IMR-90 (cell line): ENCODE measurements around the gene BTRC. TPM values are rescaled to one million over a fixed set of nuclear protein-coding genes. Genes with fewer than 3 reads are reported as not detected.

Experiments
- ATAC-seq: fragments of 200-7000 bp; cut with Tn5 transposase; 2 replicates; pipeline ENCODE4 v1.9.1; 2020; ENCODE audit warnings: low read depth, mild to moderate bottlenecking, moderate library complexity
- BruUV-seq: library from RNA; stranded (reverse); fragments of 400-500 nt; replicated peaks from 2 replicates; lab custom pipeline; 2021; lab: Mats Ljungman, UMichigan
- CTCF ChIA-PET: fragments of 300-600 bp; formaldehyde crosslinking; extraction: SDS; loops from one replicate; lab custom pipeline; 2021; ENCODE audit warnings: antibody characterized with exemption; lab: Yijun Ruan, JAX
- POLR2A ChIA-PET: fragments of 300-600 bp; sonication (Branson Sonifier 250); formaldehyde crosslinking; loops from one replicate; lab custom pipeline; 2022; ENCODE audit warnings: antibody characterized with exemption; ENCODE audit not compliant: unreplicated experiment; lab: Charles Lee
- DNase-seq: peaks from one replicate; pipeline ENCODE4 v3.0.0; 2013
- H2AFZ ChIP-seq: replicated peaks from 2 replicates; pipeline ENCODE3; 2013; ENCODE audit warnings: low read length, mild to moderate bottlenecking; ENCODE audit not compliant: poor library complexity
- H2AK5ac ChIP-seq: 2 replicates; pipeline ENCODE4 v1.6.1; 2013; ENCODE audit warnings: low read depth, low read length, inconsistent platforms
- H2AK9ac ChIP-seq: replicated peaks from 2 replicates; pipeline ENCODE3; 2013; ENCODE audit warnings: mild to moderate bottlenecking, low read depth, low read length, moderate library complexity; ENCODE audit not compliant: poor library complexity
- H2BK120ac ChIP-seq: 2 replicates; pipeline ENCODE4 v1.6.1; 2013; ENCODE audit warnings: low read depth, low read length, inconsistent platforms
- H2BK15ac ChIP-seq: 3 replicates; pipeline ENCODE4 v1.6.1; 2013; ENCODE audit warnings: low read depth, low read length, inconsistent platforms
- H2BK20ac ChIP-seq: 2 replicates; pipeline ENCODE4 v1.6.1; 2013; ENCODE audit warnings: low read depth, mild to moderate bottlenecking, inconsistent platforms, low read length, moderate library complexity
- H2BK5ac ChIP-seq: 2 replicates; pipeline ENCODE4 v1.6.1; 2013; ENCODE audit warnings: mild to moderate bottlenecking, low read depth, low read length, inconsistent platforms; ENCODE audit not compliant: poor library complexity, severe bottlenecking
- H3K14ac ChIP-seq: replicated peaks from 2 replicates; pipeline ENCODE4 v1.6.1; 2013; ENCODE audit warnings: low read depth, low read length, inconsistent platforms
- H3K18ac ChIP-seq: 2 replicates; pipeline ENCODE4 v1.6.1; 2013; ENCODE audit warnings: low read depth, low read length, control low read depth
- H3K23ac ChIP-seq: 2 replicates; pipeline ENCODE4 v1.6.1; 2013; ENCODE audit warnings: low read depth, low read length, inconsistent platforms
- H3K27ac ChIP-seq: 2 replicates; pipeline ENCODE4 v1.5.1; 2013; ENCODE audit warnings: mild to moderate bottlenecking, control low read depth, low read length; ENCODE audit not compliant: insufficient read depth
- H3K27me3 ChIP-seq: 2 replicates; pipeline ENCODE4 v1.6.1; 2013; ENCODE audit warnings: low read length; ENCODE audit not compliant: control insufficient read depth, insufficient read depth
- H3K36me3 ChIP-seq: 2 replicates; pipeline ENCODE4 v1.6.1; 2013; ENCODE audit warnings: low read length, mixed read lengths; ENCODE audit not compliant: control insufficient read depth, insufficient read depth
- H3K4ac ChIP-seq: 2 replicates; pipeline ENCODE4 v1.6.1; 2013; ENCODE audit warnings: low read depth, low read length, inconsistent platforms
- H3K4me1 ChIP-seq: 2 replicates; pipeline ENCODE4 v1.6.1; 2013; ENCODE audit warnings: low read length, mixed read lengths; ENCODE audit not compliant: control insufficient read depth, insufficient read depth
- H3K4me2 ChIP-seq: 2 replicates; pipeline ENCODE4 v1.6.1; 2013; ENCODE audit warnings: low read depth, mild to moderate bottlenecking, control low read depth, low read length, moderate library complexity
- H3K4me3 ChIP-seq: 2 replicates; pipeline ENCODE4 v1.5.1; 2013; ENCODE audit warnings: low read depth, mild to moderate bottlenecking, control low read depth, low read length, moderate library complexity; ENCODE audit not compliant: insufficient read depth
- H3K56ac ChIP-seq: 2 replicates; pipeline ENCODE4 v1.6.1; 2013; ENCODE audit warnings: low read length, inconsistent platforms; ENCODE audit not compliant: insufficient read depth; ENCODE audit errors: extremely low read depth
- H3K79me1 ChIP-seq, 2 experiments: 2 replicates each; pipeline ENCODE4 v1.6.1; 2013; ENCODE audit warnings: low read length in 2 of 2, inconsistent platforms in 1 of 2, low read depth in 1 of 2
- H3K9ac ChIP-seq: 2 replicates; pipeline ENCODE4 v1.6.1; 2013; ENCODE audit warnings: low read depth, low read length, control low read depth
- H3K9me1 ChIP-seq: 2 replicates; pipeline ENCODE4 v1.6.1; 2013; ENCODE audit warnings: low read length, inconsistent platforms; ENCODE audit not compliant: insufficient read depth
- H3K9me3 ChIP-seq: 2 replicates; pipeline ENCODE4 v1.6.1; 2013; ENCODE audit warnings: low read length; ENCODE audit not compliant: control insufficient read depth, insufficient read depth
- H4K20me1 ChIP-seq: 2 replicates; pipeline ENCODE4 v1.6.1; 2013; ENCODE audit warnings: low read length, inconsistent platforms; ENCODE audit not compliant: insufficient read depth
- H4K5ac ChIP-seq: 2 replicates; pipeline ENCODE4 v1.6.1; 2013; ENCODE audit warnings: mild to moderate bottlenecking, low read depth, low read length, control low read depth
- H4K8ac ChIP-seq, 2 experiments: 2 replicates each; pipeline ENCODE4 v1.6.1; 2013; ENCODE audit warnings: low read depth in 2 of 2, low read length in 2 of 2, control low read depth in 1 of 2, inconsistent platforms in 1 of 2
- H4K91ac ChIP-seq: 2 replicates; pipeline ENCODE4 v1.6.1; 2013; ENCODE audit warnings: low read depth, low read length, inconsistent platforms; ENCODE audit not compliant: insufficient read depth
- BHLHE40 ChIP-seq: fragments of 150-350 bp; IDR thresholded peaks from 2 replicates; pipeline ENCODE4 v1.6.1; 2016; ENCODE audit warnings: mild to moderate bottlenecking, low read depth, low read length
- CTCF ChIP-seq: conservative IDR thresholded peaks from 2 replicates; pipeline ENCODE4 v1.5.1; 2012; ENCODE audit warnings: mild to moderate bottlenecking, low read depth, low read length, improper control_type of control experiment
- MXI1 ChIP-seq: IDR thresholded peaks from 2 replicates; pipeline ENCODE4 v1.6.1; 2012; ENCODE audit warnings: low read depth, mild to moderate bottlenecking, low read length, moderate library complexity, borderline replicate concordance
- RFX5 ChIP-seq: IDR thresholded peaks from 2 replicates; pipeline ENCODE4 v1.8.0; 2012; ENCODE audit warnings: low read depth, mild to moderate bottlenecking, low read length, moderate library complexity
- WGBS, 2 experiments: methylation state at CpG; one replicate each; pipeline versions ENCODE4 v1.1.5 to v1.1.7; 2013; ENCODE audit warnings: missing lambda C conversion rate in 2 of 2; ENCODE audit not compliant: insufficient read length in 1 of 2; ENCODE audit errors: extremely low coverage in 2 of 2; 5-methylcytosine and 5-hydroxymethylcytosine counted together
- dilution Hi-C: fragments of 300-500 bp; cut with HindIII; formaldehyde crosslinking; loops from one replicate; pipeline ENCODE4 v1.14.3; 2018; ENCODE audit warnings: low sequenced_read_pairs; ENCODE audit not compliant: unreplicated experiment
- in situ Hi-C: fragments of 300-500 bp; cut with MboI; formaldehyde crosslinking; loops from 3 replicates; pipeline ENCODE4 v1.14.3; 2019; ENCODE audit warnings: low sequenced_read_pairs, inconsistent platforms, mixed read lengths
- intact Hi-C: fragments of 100-400 bp; cut with micrococcal nuclease; formaldehyde crosslinking; loops from 2 replicates; pipeline ENCODE4 v1.10.0; 2022
- polyA plus RNA-seq, 3 experiments: library from polyadenylated mRNA; depleted of rRNA; stranded (reverse); fragments of >200 nt; gene quantifications; 2 replicates each; pipeline ENCODE4 v1.2.3, GENCODE V29; 2012; ENCODE audit warnings: low replicate concordance in 1 of 3
- total RNA-seq: library from RNA; depleted of rRNA; stranded (reverse); fragments of >200 nt; gene quantifications from 2 replicates; pipeline ENCODE4 v1.2.3, GENCODE V29; 2012

BTRC gene
- total and polyA plus RNA-seq, 2 of the 4 experiments (the other 2 are of a cell fraction) = 7.7 to 8.4 TPM

DNA sequence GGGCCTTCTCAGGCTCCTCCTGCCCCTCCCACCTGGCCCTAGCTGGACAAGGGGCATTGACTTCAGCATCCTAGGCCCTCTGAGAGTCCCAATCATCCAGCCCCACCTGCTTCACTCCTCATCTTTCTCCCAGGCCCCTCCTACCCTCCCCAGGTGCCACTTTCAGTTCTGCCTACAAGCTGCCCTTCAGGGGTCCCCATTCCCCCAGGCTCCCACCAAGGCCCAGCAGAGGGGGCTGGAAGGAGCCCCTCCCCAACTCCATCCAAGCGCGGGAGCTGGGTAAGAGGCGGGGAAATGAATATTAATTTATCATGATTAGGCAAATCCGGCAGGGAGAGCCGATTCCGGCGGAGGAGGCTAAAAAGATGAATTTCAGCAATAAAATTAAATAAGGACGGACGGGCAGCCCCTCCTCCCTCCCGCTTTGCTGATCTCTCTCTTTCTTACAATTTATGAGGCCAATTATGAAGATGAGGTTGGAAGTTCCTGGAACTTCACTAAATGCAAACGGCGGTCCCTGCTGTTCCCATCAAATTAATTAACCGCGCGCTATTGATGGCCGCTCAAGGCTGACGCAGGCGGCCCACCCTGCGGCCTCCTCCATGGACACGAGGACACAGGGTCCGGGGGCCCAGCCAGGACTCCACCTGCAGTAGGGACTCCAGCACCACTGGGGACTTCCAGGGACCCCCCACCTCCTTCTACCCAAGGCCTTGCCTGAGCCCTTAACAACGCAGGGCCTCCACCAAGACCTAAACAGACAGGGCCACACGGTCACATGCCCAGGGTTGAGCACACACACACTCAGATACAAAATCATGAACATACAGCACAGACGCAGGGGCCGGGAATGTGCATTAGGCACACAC, 220.2 kb downstream of the BTRC start:
- no peak overlapping the region for H2BK120ac ChIP-seq
- no peak overlapping the region for H4K5ac ChIP-seq
- ChIA-PET CTCF (interaction anchor here (0.6 kb wide), 1 partner anchor 23 kb away, joined by 3 read pairs; no protein-coding TSS in a partner anchor), POLR2A (interaction anchor here (0.6 kb wide), 1 partner anchor 1386 kb away, joined by 3 read pairs; no protein-coding TSS in a partner anchor)
- H3K9me3 ChIP-seq = peaks cover 7% of the 10 kb centered on the region
- no TSS peak for BruUV-seq
- no peaks in the 10 kb centered on the region for H4K20me1 ChIP-seq
- WGBS, 2 experiments = 82% methylated on average over 8 of the region's 25 CpGs; no CpG with 5 or more reads in 1 of the 2 experiments
- H2BK15ac ChIP-seq = no peak overlapping the region
- no peak for TF ChIP-seq RFX5
- no peak for TF ChIP-seq CTCF
- TF ChIP-seq MXI1 = no peak
- no peak for TF ChIP-seq BHLHE40
- ATAC-seq (no peak), DNase-seq (no peak)
- in situ Hi-C loops (loop anchor here (5.0 kb wide), 1 partner anchor 362 kb away; no protein-coding TSS in a partner anchor), dilution Hi-C loops (no loop called here), intact Hi-C loops (no loop called here)
- no peak overlapping the region for H2BK5ac ChIP-seq
- no peak overlapping the region for H3K18ac ChIP-seq
- H3K79me1 ChIP-seq = no peaks in the 10 kb centered on the region
- peaks cover 3% of the 10 kb centered on the region; the same call in 1 of the 2 replicates for H3K9me1 ChIP-seq
- H2AK9ac ChIP-seq = peak overlapping the region; percentile 20
- no peak overlapping the region for H3K9ac ChIP-seq
- H4K8ac ChIP-seq = no peak overlapping the region
- no peak overlapping the region for H3K23ac ChIP-seq
- H3K4me2 ChIP-seq = no peak overlapping the region
- H3K36me3 ChIP-seq = peaks cover 9% of the 10 kb centered on the region; the same call in 1 of the 2 replicates
- H2AFZ ChIP-seq = no peak overlapping the region
- H3K27ac ChIP-seq = no peak overlapping the region
- H2BK20ac ChIP-seq = no peak overlapping the region
- H2AK5ac ChIP-seq = no peak overlapping the region
- H3K4me1 ChIP-seq = peaks cover 5% of the 10 kb centered on the region
- H3K27me3 ChIP-seq = peaks cover 8% of the 10 kb centered on the region
- no peak overlapping the region for H3K56ac ChIP-seq
- H3K14ac ChIP-seq = no peak overlapping the region
- no peak overlapping the region for H3K4me3 ChIP-seq
- H4K91ac ChIP-seq = no peak overlapping the region
- H3K4ac ChIP-seq = no peak overlapping the region
